Ectodermal cell (in vitro differentiated cells): ENCODE measurements around the gene FADS1.

Experiments used
- H3K27ac ChIP-seq: 2 replicates; pipeline ENCODE4 v1.7.0; 2013; ENCODE audit warnings: mild to moderate bottlenecking, low read depth, low read length; ENCODE audit not compliant: insufficient read depth, poor library complexity, severe bottlenecking
- H3K27me3 ChIP-seq: 2 replicates; pipeline ENCODE4 v1.7.0; 2013; ENCODE audit warnings: mild to moderate bottlenecking, low read length; ENCODE audit not compliant: insufficient read depth, control insufficient read depth, poor library complexity, severe bottlenecking
- H3K36me3 ChIP-seq: one replicate; pipeline ENCODE4 v1.7.0; 2013; ENCODE audit warnings: low read length; ENCODE audit not compliant: control insufficient read depth, insufficient read depth
- H3K4me1 ChIP-seq: one replicate; pipeline ENCODE4 v1.7.0; 2013; ENCODE audit warnings: low read length; ENCODE audit not compliant: control insufficient read depth, insufficient read depth
- H3K4me3 ChIP-seq: 2 replicates; pipeline ENCODE4 v1.7.0; 2013; ENCODE audit warnings: low read depth, low read length, control low read depth; ENCODE audit not compliant: insufficient read depth
- H3K9me3 ChIP-seq: 2 replicates; pipeline ENCODE4 v1.7.0; 2013; ENCODE audit warnings: mild to moderate bottlenecking, low read length, moderate library complexity; ENCODE audit not compliant: control insufficient read depth
- WGBS, 2 experiments: methylation state at CpG; one replicate each; pipeline ENCODE4 v1.1.7; 2013; ENCODE audit warnings: missing lambda C conversion rate in 2 of 2; 5-methylcytosine and 5-hydroxymethylcytosine counted together

The FADS1 gene

DNA sequence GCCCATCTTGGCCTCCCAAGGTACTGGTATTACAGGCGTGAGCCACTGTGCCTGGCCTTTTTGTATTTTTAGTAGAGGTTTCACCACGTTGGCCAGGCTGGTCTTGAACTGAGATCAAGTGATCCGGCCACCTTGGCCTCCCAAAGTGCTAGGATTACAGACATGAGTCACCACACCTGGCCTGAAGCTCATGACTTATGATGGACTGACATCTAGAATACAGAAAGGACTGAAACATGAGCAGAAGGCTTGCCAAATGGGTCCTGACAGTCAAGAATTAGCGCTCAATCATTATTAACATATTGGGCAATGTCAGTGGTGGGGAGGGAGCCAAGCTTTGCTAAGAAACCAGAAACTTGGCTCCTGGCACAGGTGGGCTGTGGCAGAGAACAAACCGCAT is 5.0 kb downstream of the FADS1 start:
- H3K27ac ChIP-seq = no peak overlapping the region
- WGBS, 2 experiments = 95 to 96% methylated on average over 5 of the region's 5 CpGs
- H3K4me1 ChIP-seq = no peaks in the 10 kb centered on the region
- no peaks in the 10 kb centered on the region for H3K9me3 ChIP-seq
- no peak overlapping the region for H3K4me3 ChIP-seq
- no peaks in the 10 kb centered on the region for H3K27me3 ChIP-seq
- peaks cover 63% of the 10 kb centered on the region for H3K36me3 ChIP-seq

DNA sequence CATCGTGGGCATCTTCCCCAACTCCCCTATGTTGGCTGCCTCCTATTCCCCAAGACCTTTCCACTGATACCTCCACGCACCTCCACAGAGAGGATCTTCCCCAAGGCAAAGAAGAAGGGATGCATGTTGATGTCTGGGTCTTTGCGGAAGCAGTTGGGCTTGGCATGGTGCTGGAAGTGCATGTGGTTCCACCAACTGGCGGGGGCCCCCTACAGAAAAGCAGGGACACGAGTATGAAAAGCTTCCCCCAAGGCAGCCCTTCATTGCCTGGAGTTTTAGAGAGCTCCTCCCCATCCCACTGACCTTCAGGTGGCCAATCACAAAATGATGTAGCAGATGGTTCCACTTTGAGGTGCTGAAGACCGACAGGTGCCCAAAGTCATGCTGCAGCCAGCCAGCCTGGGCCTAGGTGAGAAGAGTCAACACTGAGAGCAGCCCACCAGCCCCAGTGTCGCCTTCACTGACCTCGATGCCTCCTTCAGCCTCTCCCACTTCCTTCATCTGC is 6.1 kb downstream of the FADS1 start:
- H3K4me1 ChIP-seq = no peaks in the 10 kb centered on the region
- H3K27me3 ChIP-seq = no peaks in the 10 kb centered on the region
- H3K9me3 ChIP-seq = no peaks in the 10 kb centered on the region
- H3K36me3 ChIP-seq = peaks cover 71% of the 10 kb centered on the region
- H3K4me3 ChIP-seq = no peak overlapping the region
- 93 to 95% methylated on average over 8 of the region's 8 CpGs for WGBS, 2 experiments
- H3K27ac ChIP-seq = no peak overlapping the region

DNA sequence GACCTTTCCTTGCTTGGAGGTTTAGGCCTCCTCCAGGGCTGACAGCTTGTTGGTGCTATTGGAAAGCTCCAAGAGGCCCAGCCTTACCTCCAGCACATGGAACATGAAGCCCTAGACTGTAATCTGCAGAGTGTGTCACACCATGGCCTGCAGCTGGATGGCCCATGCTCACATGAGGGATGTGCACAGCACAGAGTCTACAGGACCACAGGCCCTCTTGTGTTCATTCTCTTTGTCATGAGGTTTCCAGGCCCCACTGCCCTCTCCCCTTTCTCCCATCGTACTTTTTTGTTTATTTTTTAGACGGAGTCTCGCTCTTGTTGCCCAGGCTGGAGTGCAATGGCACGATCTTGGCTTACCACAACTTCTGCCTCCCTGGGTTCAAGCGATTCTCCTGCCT is 10.0 kb downstream of the FADS1 start:
- peaks cover 83% of the 10 kb centered on the region for H3K36me3 ChIP-seq
- no peak overlapping the region for H3K4me3 ChIP-seq
- no peaks in the 10 kb centered on the region for H3K4me1 ChIP-seq
- no peaks in the 10 kb centered on the region for H3K9me3 ChIP-seq
- H3K27me3 ChIP-seq = no peaks in the 10 kb centered on the region
- H3K27ac ChIP-seq = no peak overlapping the region
- 91 to 96% methylated on average over 5 of the region's 5 CpGs for WGBS, 2 experiments

DNA sequence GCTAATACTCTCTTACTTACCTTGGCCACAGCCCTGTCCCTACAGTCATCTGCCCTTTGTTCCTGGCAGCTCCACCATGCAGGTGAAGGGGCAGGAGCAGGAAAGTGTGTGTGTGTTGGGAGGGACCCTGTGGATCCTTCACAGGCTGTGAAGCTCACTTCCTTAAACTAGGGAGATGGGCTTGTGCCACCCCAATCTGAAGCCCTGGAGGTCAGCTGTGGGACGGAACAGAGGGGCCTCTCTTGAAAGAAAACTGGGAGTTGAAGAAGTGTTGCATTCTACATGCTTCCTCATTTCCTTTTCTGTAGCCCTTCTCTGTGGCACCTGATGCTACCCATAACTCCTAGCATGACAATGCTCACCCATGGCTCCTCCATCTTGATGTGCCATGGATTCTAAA is 11.7 kb downstream of the FADS1 start:
- 80 to 92% methylated on average over 1 of the region's 1 CpG for WGBS, 2 experiments
- Histone ChIP-seq H3K4me3 (no peak overlapping the region), H3K36me3 (peaks cover 74% of the 10 kb centered on the region), H3K27ac (no peak overlapping the region), H3K27me3 (no peaks in the 10 kb centered on the region), H3K9me3 (no peaks in the 10 kb centered on the region), H3K4me1 (no peaks in the 10 kb centered on the region)

DNA sequence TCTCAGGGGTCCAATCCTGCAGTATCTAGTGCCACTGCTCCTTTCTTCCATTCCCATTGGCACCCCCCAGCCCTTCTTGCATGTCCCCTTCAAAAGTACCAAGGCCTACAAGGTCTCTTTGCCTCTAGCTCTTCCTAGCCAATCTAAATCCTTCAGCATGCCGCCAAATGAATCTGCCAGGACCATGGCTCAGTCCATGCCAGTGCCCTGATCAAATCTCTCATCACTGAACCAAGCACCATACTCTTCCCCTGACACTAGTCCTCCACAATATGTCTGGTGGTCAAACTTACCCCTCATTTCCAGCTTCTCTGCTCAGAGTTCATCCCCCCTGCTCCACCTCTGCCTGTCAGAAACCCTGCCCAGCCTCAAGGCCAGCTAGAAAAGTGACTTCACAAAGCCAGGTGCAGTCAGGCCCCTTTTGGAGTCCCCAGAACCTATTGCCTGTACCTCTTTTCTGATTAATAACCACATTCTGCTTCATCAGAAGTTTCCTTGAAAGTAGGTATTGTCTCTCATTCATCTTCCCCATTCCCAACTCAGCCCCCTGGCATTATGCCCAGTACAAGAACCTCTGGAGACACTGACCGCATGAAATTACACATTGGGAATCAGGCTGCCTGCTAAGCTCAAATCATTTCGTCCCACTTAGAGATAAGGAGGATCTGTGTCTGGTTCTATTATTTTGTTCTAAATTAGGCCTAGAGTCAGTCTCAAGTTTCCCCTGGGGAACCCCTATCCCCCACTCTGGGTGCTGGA is 12.7 kb downstream of the FADS1 start:
- Histone ChIP-seq H3K27me3 (no peaks in the 10 kb centered on the region), H3K36me3 (peaks cover 67% of the 10 kb centered on the region), H3K9me3 (no peaks in the 10 kb centered on the region), H3K27ac (no peak overlapping the region), H3K4me3 (no peak overlapping the region), H3K4me1 (no peaks in the 10 kb centered on the region)
- WGBS, 2 experiments = 94 to 96% methylated on average over 3 of the region's 3 CpGs

DNA sequence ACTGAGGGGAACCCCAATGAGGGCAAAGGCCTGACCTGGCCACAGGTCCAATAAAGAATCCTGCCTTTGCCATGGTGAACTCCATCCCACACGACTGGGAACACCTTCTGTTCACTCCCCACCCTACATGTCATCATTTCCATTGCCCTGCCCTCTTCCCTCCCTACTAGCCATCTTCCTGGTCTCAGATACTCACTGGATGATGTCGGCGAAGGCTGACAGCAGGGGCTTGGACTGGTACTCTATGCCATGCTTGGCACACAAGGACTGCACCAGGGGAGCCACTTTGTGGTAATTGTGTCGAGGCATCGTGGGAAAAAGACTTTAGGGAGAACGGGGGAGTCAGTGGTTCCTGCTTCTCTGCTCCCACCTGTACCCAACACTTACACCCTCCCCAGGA is 14.2 kb downstream of the FADS1 start:
- 94 to 98% methylated on average over 6 of the region's 6 CpGs for WGBS, 2 experiments
- Histone ChIP-seq H3K27ac (no peak overlapping the region), H3K4me1 (no peaks in the 10 kb centered on the region), H3K9me3 (no peaks in the 10 kb centered on the region), H3K27me3 (no peaks in the 10 kb centered on the region), H3K4me3 (no peak overlapping the region), H3K36me3 (peaks cover 56% of the 10 kb centered on the region)

DNA sequence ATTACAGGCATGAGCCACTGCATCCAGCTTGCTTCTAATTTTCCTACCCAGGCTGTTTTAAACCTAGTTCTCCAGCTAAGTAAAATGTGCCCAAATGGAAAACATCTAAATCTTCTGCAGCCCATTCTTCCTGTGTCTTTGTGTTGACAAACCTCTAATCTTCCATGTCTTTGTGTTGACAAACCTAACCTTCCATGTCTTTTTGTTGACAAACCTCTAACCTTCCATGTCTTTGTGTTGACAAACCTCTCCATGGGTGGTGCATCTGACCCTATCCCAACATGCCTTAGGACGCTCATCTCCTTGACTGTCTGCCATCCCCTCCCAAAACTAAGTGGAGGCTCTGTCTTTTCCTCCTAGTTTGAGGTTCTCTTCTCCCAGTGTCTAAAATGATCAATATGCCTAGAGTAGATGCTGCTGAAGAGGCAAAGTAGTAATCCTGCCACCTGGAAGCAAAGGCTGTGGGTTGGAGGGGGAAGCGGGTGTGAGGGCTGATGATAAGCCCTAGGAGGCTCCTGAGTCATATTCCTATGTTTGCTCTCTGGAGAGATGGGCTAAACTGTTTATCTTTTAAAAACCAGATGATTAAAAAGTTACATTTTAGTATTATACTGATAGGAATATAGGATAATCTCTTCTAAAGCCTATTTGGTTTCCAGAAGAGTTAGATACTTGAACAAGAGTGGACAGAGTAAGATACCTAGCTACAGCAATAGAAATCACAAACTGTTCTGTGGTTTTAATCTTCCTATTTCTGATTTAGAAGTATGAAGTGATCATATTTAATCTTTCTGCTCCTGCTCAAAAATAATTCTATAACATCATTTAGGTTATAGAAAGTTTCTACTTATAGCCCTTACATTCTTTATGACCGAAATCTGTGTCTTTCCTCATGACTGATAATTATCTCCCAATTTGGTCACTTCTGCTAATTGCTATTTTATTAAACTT is 16.2 kb downstream of the FADS1 start:
- Histone ChIP-seq H3K4me1 (no peaks in the 10 kb centered on the region), H3K27me3 (no peaks in the 10 kb centered on the region), H3K36me3 (peaks cover 48% of the 10 kb centered on the region), H3K9me3 (no peaks in the 10 kb centered on the region), H3K4me3 (no peak overlapping the region), H3K27ac (no peak overlapping the region)
- WGBS, 2 experiments = 92 to 94% methylated on average over 3 of the region's 3 CpGs

DNA sequence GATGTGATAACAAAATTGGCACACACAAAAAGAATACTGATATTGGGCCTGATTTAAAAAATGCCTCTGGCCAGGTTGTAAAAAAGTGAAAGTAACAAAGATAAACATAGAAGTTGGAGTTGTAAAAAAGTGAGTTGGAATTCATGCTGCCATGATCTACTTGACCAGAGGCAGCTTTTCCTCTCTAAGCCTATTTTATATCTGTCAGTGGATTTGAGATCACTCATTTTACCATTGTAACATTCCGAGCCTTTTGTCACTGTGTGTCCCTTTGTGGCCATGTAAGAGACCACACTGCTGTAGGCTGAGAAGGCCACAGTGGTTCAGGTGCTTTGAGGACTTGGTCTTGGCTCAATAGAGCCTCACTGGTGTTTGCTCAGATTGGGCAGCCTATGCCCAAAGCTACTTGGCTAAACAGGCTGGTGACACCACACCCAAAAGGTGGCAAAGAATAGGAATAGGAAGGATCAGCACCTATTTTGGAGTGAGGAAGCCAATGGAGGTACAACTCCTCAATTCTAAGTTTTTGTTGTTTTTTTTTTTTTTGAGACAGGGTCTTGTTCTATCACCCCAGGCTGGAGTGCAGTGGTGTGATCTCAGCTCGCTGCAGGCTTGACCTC is 17.0 kb downstream of the FADS1 start:
- peaks cover 44% of the 10 kb centered on the region for H3K36me3 ChIP-seq
- H3K27ac ChIP-seq = no peak overlapping the region
- H3K9me3 ChIP-seq = no peaks in the 10 kb centered on the region
- no peaks in the 10 kb centered on the region for H3K27me3 ChIP-seq
- H3K4me1 ChIP-seq = no peaks in the 10 kb centered on the region
- H3K4me3 ChIP-seq = no peak overlapping the region
- WGBS, 2 experiments = 92 to 96% methylated on average over 2 of the region's 2 CpGs

DNA sequence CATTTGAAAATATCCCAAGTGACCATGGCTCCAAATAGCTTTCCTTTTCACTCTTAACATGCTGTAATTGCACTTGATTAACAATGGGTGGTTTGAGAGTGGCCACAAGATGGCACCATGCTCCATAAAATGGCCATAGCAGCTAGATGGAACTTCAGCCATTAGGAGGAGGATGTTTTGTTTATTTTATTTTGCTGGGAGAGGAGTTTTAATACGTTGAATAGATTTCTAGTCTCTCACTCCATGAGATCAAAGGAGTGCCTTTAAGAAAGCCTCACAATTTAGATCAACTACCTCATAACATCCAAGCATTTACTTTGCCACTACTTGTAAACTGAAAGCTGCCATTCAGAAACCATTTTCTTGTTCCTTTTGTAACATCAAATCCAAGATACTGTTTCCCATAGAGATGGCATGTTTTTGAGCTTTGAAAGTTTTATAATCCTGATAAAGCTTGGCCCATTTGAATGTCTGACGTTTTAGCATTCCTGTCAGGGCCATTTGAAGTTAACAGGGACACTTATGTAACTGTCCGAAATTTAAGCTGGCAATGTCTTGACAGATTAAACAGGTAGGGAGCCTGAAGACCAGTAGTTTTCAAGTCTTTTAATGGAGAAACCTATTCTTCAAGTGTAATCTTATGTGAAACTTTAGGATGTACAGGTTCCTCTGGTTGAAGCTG is 19.4 kb downstream of the FADS1 start:
- Histone ChIP-seq H3K4me1 (no peaks in the 10 kb centered on the region), H3K9me3 (no peaks in the 10 kb centered on the region), H3K27ac (no peak overlapping the region), H3K4me3 (no peak overlapping the region), H3K36me3 (peaks cover 24% of the 10 kb centered on the region), H3K27me3 (no peaks in the 10 kb centered on the region)
- 70 to 93% methylated on average over 2 to 3 of the region's 3 CpGs for WGBS, 2 experiments
